GM23248 (cell line): ENCODE data around the gene DYNC1H1.

ENCODE experiments used
- EZH2 ChIP-seq: fragments of 200-600 bp; sonication (generic); IDR thresholded peaks from 2 replicates; pipeline ENCODE4 v1.6.1; 2018; ENCODE audit warnings: antibody characterized with exemption, mild to moderate bottlenecking; ENCODE audit not compliant: insufficient read depth, poor library complexity, severe bottlenecking
- EZH2phosphoT487 ChIP-seq: fragments of 200-600 bp; sonication (generic); IDR thresholded peaks from 2 replicates; pipeline ENCODE4 v1.6.1; 2018; ENCODE audit warnings: antibody characterized with exemption, moderate library complexity, mild to moderate bottlenecking, low read depth; ENCODE audit not compliant: insufficient read depth

GRCh38 chr14:102008891-102009290 lies 44.5 kb downstream of the DYNC1H1 start:
- no peak for TF ChIP-seq EZH2phosphoT487
- no peak for TF ChIP-seq EZH2
